M059J (cell line): ENCODE results near the gene HS3ST5. TPM values are rescaled to one million over a fixed set of nuclear protein-coding genes. Genes with fewer than 3 reads are reported as not detected.

ENCODE experiments used
- DNase-seq: peaks from one replicate; pipeline ENCODE4 v3.0.0-alpha.2; 2012; ENCODE audit warnings: low read depth
- total RNA-seq: library from RNA; depleted of rRNA; stranded (reverse); fragments of >200 nt; shearing (Covaris generic); gene quantifications from 2 replicates; pipeline ENCODE4 v1.2.3, GENCODE V29; 2014; rRNA removed

HS3ST5 gene
- total RNA-seq, result not detected in 2 replicates

GRCh38 chr6:114342826-114343781 is at the start of gene HS3ST5:
Gene HS3ST5, minus strand, starts transcription at chr6:114343023. Its CDS starts 280,178 bp downstream, at chr6:114062845.
- DNase-seq, result peak; percentile 18

GRCh38 chr6:114390176-114390575 is 47.4 kb upstream of the HS3ST5 start:
- DNase-seq, result peak; percentile 3

- DNase-seq, result no peak
Observed at GRCh38 chr6:114389111-114389510, 46.3 kb upstream of the HS3ST5 start.

GRCh38 chr6:114382406-114382805 is 39.6 kb upstream of the HS3ST5 start:
- DNase-seq, result no peak

GRCh38 chr6:114377881-114378280 is 35.1 kb upstream of the HS3ST5 start:
- DNase-seq, result peak; percentile 2

- no peak for DNase-seq
Observed at GRCh38 chr6:114376611-114377175, 33.9 kb upstream of the HS3ST5 start.

GRCh38 chr6:114375541-114376192 is 32.8 kb upstream of the HS3ST5 start:
- DNase-seq, result no peak

GRCh38 chr6:114367315-114367961 is 24.6 kb upstream of the HS3ST5 start:
- DNase-seq, result no peak

- no peak for DNase-seq
Observed at GRCh38 chr6:114366899-114367298, 24.1 kb upstream of the HS3ST5 start.

- peak; percentile 48 for DNase-seq
Observed at GRCh38 chr6:114364301-114364700, 21.5 kb upstream of the HS3ST5 start.

GRCh38 chr6:114362957-114363356 is 20.1 kb upstream of the HS3ST5 start:
- DNase-seq, result no peak

GRCh38 chr6:114362396-114362795 is 19.6 kb upstream of the HS3ST5 start:
- no peak for DNase-seq

- no peak for DNase-seq
Observed at GRCh38 chr6:114361036-114361435, 18.2 kb upstream of the HS3ST5 start.

- no peak for DNase-seq
Observed at GRCh38 chr6:114355300-114355699, 12.5 kb upstream of the HS3ST5 start.

GRCh38 chr6:114354482-114354881 is 11.7 kb upstream of the HS3ST5 start:
- no peak for DNase-seq

GRCh38 chr6:114346451-114346850 is 3.6 kb upstream of the HS3ST5 start:
- no peak for DNase-seq

- DNase-seq, result no peak
Observed at GRCh38 chr6:114344971-114345275, 2.1 kb upstream of the HS3ST5 start.

GRCh38 chr6:114344246-114344970 is 1.6 kb upstream of the HS3ST5 start:
- DNase-seq, result no peak

GRCh38 chr6:114343782-114344144 is 940 bp upstream of the HS3ST5 start:
- DNase-seq, result no peak

- peak; percentile 20 for DNase-seq
Observed at GRCh38 chr6:114342086-114342825, 567 bp downstream of the HS3ST5 start.

GRCh38 chr6:114339706-114340105 is 3.1 kb downstream of the HS3ST5 start:
- DNase-seq, result no peak
